H1 (cell line): ENCODE measurements around the gene KCNA10. TPM values are rescaled to one million over a fixed set of nuclear protein-coding genes. Genes with fewer than 3 reads are reported as not detected.

Experiments
- EP300 ChIP-seq, 2 experiments: IDR thresholded peaks; 1 replicate in 1 of 2; 2 replicates in 1 of 2; pipeline ENCODE4 v1.6.1; 2011 to 2012; ENCODE audit warnings: low read depth in 2 of 2, low read length in 2 of 2, mild to moderate bottlenecking in 2 of 2, borderline replicate concordance in 1 of 2, inconsistent platforms in 1 of 2, moderate library complexity in 1 of 2
- GABPA ChIP-seq: IDR thresholded peaks from 2 replicates; pipeline ENCODE4 v1.6.1; 2011; ENCODE audit warnings: mild to moderate bottlenecking, low read length, moderate library complexity, borderline replicate concordance; ENCODE audit not compliant: insufficient read depth
- GTF2F1 ChIP-seq: IDR thresholded peaks from 2 replicates; pipeline ENCODE4 v1.6.1; 2012; ENCODE audit warnings: low read depth, low read length, improper control_type of control experiment, borderline replicate concordance
- KDM1A ChIP-seq: fragments of 200-600, 300-600 bp; sonication (generic); IDR thresholded peaks from 2 replicates; pipeline ENCODE4 v1.7.1; 2016; ENCODE audit warnings: mild to moderate bottlenecking, low read length, borderline replicate concordance
- RBBP5 ChIP-seq: IDR thresholded peaks from 2 replicates; pipeline ENCODE4 v1.7.1; 2012; ENCODE audit warnings: low read depth, mild to moderate bottlenecking, inconsistent platforms, low read length, moderate library complexity, borderline replicate concordance
- SAP30 ChIP-seq: fragments of 300-600 bp; sonication (generic); IDR thresholded peaks from 2 replicates; pipeline ENCODE4 v1.7.1; 2012; ENCODE audit warnings: low read length, moderate library complexity, mild to moderate bottlenecking, inconsistent platforms; ENCODE audit not compliant: insufficient read depth, insufficient replicate concordance
- YY1 ChIP-seq: IDR thresholded peaks from 2 replicates; pipeline ENCODE4 v1.6.1; 2011; ENCODE audit warnings: low read depth, mild to moderate bottlenecking, low read length
- polyA plus RNA-seq, 7 experiments: library from polyadenylated mRNA; depleted of rRNA in 3 of 7; stranded (reverse) in 5 of 7; unstranded in 2 of 7; fragments of >200 nt in 5 of 7; fragments of 200-250 nt in 2 of 7; gene quantifications; 1 replicate in 5 of 7; 2 replicates in 1 of 7; 4 replicates in 1 of 7; pipeline versions ENCODE4 v1.2.1 to v1.2.3, GENCODE V29; 2011 to 2013; ENCODE audit warnings: missing spikeins in 2 of 7, mixed read lengths in 2 of 7
- total RNA-seq: library from RNA; stranded (reverse); fragmentation: NEBNext Ultra II Directional; extraction: Animal tissue kit (Norgen Biotek cat#: 25700); gene quantifications from 2 replicates; pipeline ENCODE4 v1.2.1, GENCODE V29; 2021

Gene KCNA10
- total and polyA plus RNA-seq, 2 of the 8 experiments (the other 6 are each of a cell fraction or from before 2014, with no cell fraction given), result not detected

GRCh38 chr1:110493059-110493699, 25.8 kb downstream of the KCNA10 start (continued):
- no peak for TF ChIP-seq KDM1A
- no peak for TF ChIP-seq YY1
- TF ChIP-seq RBBP5, result no peak
- no peak for TF ChIP-seq GABPA
- no peak for TF ChIP-seq EP300 (IDR thresholded peaks at IDR 0.05; ENCODE audit: borderline replicate concordance in 1 of 2, low read depth in 2 of 2, low read length in 2 of 2)
- TF ChIP-seq GTF2F1, result no peak
- no peak for TF ChIP-seq SAP30
